Tibial artery (tissue), 4 donors: ENCODE results near the gene DBH.

ENCODE experiments used
- DNase-seq, 2 donors: peaks; one replicate each; pipeline ENCODE4 v3.0.0-alpha.2; 2019
- H3K27ac ChIP-seq, 2 donors: fragments of 200-600 bp; sonication (generic) in 1 of 2; 1 replicate in 1 of 2; 2 replicates in 1 of 2; pipeline ENCODE4 v1.5.1; 2018 to 2019; ENCODE audit warnings: mild to moderate bottlenecking in 1 of 2
- H3K27me3 ChIP-seq, 2 donors: fragments of 200-600 bp; sonication (generic) in 1 of 2; one replicate each; pipeline versions ENCODE4 v1.5.1 to v1.6.0; 2016 to 2019
- H3K36me3 ChIP-seq, 3 donors: fragments of 200-600 bp; sonication (generic) in 2 of 3; one replicate each; pipeline ENCODE4 v1.5.1; 2016 to 2019; ENCODE audit warnings: mild to moderate bottlenecking in 2 of 3
- H3K4me1 ChIP-seq, 4 donors: fragments of 200-600 bp; sonication (generic) in 2 of 4; 1 replicate in 3 of 4; 2 replicates in 1 of 4; pipeline ENCODE4 v1.5.1; 2016 to 2019
- H3K4me3 ChIP-seq, 2 donors: fragments of 200-600 bp; sonication (generic) in 1 of 2; 1 replicate in 1 of 2; 2 replicates in 1 of 2; pipeline ENCODE4 v1.5.1; 2018 to 2019; ENCODE audit warnings: mild to moderate bottlenecking in 2 of 2
- H3K9me3 ChIP-seq, 3 donors: fragments of 200-600 bp; sonication (generic) in 1 of 3; one replicate each; pipeline ENCODE4 v1.5.1; 2016 to 2019
- intact Hi-C: fragments of 100-400 bp; cut with DNase I; formaldehyde crosslinking; loops from one replicate; pipeline ENCODE4 v1.15.0; 2023; ENCODE audit warnings: low total_unique reads
- TF ChIP-seq, protein P1 (sequence below), 2 experiments: fragments of 200-600 bp in 1 of 2; fragments of 450-650 bp in 1 of 2; IDR thresholded peaks; one replicate each; pipeline ENCODE4 v1.5.1; 2017 to 2019; ENCODE audit warnings: antibody characterized with exemption in 2 of 2, mild to moderate bottlenecking in 1 of 2, moderate library complexity in 1 of 2

DBH gene

DNA sequence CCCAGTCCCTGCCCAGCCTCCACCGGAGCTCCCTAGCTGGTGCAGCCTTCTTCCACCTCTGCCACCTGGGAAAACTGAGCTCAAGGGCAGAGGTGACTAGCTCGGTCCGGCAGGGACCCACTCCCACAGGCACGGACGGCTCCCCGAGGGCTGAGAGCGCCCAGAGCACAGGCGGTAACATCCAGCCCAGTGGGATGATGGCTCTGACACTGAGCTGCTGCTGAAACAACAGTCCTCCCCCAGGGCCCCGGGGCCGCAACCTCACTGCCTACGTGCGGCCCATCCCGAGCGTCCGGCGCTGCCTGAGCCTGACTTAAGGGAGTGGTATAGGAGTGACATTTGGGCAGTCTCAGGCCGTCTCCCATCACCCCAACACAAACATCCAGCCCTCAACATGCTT is 30.7 kb upstream of the DBH start:
- DNase-seq = no peak
- intact Hi-C loops = no loop called here

DNA sequence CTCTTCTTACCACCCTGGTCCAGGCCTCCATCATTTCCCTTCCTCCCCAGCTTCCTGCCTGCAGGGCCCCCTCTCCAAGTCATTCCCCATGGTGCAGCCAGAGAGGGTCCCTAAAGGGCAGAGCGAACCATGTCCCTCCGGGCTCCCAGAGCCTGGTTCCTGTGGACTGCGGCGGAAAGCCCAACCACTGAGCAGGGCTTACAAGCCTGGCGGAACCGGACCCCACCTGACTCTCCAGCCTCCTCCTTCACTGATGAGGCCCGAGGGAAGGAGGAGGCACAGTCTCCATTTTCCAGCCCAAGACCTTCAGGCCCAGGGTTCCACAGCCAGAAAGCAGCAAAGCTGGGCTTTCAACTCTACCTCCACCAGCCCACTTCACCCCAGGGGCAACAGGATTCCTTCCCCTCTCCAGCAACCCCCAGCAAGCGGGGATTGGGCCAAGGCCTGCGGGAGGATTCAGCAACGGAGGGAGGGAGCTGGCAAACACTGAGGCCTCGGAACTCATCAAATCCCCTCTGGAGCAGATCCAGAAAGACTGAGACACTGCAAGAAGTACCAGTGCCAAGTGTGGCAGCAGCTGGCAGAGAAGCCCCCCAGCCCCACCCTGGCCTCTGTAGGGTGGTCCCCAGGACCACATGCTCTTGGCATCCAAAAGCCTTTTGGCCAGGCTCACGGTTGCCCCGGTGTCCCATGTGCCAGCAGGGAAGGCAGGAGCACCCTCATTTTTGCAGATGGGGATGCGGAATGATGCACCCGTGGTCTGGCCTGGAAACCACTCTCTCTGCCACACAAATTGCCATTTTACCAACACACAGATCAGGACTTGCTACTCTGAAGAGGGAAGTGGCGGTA is 30.1 kb upstream of the DBH start:
- intact Hi-C loops = no loop called here
- Histone ChIP-seq H3K4me1 (peaks cover 0 to 8% (median 0%) of the 10 kb centered on the region in 4 donors), H3K27me3 (peaks cover 0 to 97% of the 10 kb centered on the region in 2 donors), H3K4me3 (no peak overlapping the region), H3K9me3 (no peaks in the 10 kb centered on the region), H3K27ac (no peak overlapping the region), H3K36me3 (no peaks in the 10 kb centered on the region)
- DNase-seq = no peak
- TF ChIP-seq, protein P1, sequence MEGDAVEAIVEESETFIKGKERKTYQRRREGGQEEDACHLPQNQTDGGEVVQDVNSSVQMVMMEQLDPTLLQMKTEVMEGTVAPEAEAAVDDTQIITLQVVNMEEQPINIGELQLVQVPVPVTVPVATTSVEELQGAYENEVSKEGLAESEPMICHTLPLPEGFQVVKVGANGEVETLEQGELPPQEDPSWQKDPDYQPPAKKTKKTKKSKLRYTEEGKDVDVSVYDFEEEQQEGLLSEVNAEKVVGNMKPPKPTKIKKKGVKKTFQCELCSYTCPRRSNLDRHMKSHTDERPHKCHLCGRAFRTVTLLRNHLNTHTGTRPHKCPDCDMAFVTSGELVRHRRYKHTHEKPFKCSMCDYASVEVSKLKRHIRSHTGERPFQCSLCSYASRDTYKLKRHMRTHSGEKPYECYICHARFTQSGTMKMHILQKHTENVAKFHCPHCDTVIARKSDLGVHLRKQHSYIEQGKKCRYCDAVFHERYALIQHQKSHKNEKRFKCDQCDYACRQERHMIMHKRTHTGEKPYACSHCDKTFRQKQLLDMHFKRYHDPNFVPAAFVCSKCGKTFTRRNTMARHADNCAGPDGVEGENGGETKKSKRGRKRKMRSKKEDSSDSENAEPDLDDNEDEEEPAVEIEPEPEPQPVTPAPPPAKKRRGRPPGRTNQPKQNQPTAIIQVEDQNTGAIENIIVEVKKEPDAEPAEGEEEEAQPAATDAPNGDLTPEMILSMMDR (IDR thresholded peaks at IDR 0.05) = no peak

More for the DNA sequence above, 30.7 kb upstream of the DBH start:
- Histone ChIP-seq H3K4me1 (peaks cover 0 to 8% (median 0%) of the 10 kb centered on the region in 4 donors), H3K27me3 (peaks cover 0 to 95% of the 10 kb centered on the region in 2 donors), H3K9me3 (no peaks in the 10 kb centered on the region), H3K36me3 (no peaks in the 10 kb centered on the region), H3K4me3 (no peak overlapping the region), H3K27ac (no peak overlapping the region)
- TF ChIP-seq, protein P1 (IDR thresholded peaks at IDR 0.05) = no peak

DNA sequence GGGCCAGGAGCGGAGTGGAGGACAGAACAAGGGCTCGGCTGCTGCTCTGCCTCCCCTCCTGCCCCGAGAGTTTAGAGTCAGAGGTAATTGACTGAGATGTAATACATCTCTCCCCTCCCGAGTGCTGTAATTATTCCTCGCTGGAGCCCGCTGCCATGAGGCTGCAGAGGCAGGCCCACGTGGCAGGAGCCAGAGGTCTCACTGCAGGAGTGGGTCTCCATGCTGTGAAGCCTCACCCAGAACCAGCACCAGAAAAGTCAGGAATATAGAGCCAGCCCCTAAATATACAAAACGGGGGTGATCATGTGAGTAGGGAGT is 29.5 kb upstream of the DBH start:
- Histone ChIP-seq H3K4me1 (peaks cover 0 to 8% (median 0%) of the 10 kb centered on the region in 4 donors), H3K27me3 (peaks cover 0 to 97% of the 10 kb centered on the region in 2 donors), H3K36me3 (no peaks in the 10 kb centered on the region), H3K27ac (no peak overlapping the region), H3K4me3 (no peak overlapping the region), H3K9me3 (no peaks in the 10 kb centered on the region)
- TF ChIP-seq, protein P1 (IDR thresholded peaks at IDR 0.05) = no peak
- DNase-seq = no peak
- intact Hi-C loops = no loop called here

DNA sequence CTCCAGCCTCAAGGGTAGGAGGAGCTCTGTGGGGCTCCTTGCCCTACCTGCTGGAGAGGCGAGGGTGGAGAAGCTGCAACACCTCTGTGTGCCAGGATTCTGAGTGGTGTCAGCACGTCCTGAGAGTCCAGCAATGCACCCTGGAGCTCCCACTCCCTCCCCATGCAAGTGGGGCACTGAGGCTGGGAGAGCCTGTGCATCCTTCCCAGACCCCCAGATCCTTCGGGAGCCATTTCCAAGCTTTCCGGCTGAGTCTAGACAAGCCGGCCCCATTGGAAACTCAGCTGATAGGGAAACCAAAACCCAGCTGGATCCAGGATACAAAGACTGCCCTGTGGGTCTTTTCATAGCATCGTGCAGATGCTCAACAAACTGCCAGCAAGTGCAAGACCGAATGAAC is 28.8 kb upstream of the DBH start:
- TF ChIP-seq, protein P1 (IDR thresholded peaks at IDR 0.05) = no peak
- H3K27me3 ChIP-seq = peaks cover 0 to 97% of the 10 kb centered on the region in 2 donors
- H3K4me3 ChIP-seq = no peak overlapping the region
- no peak overlapping the region for H3K27ac ChIP-seq
- DNase-seq = no peak
- H3K36me3 ChIP-seq = no peaks in the 10 kb centered on the region
- peaks cover 0 to 8% (median 0%) of the 10 kb centered on the region in 4 donors for H3K4me1 ChIP-seq
- H3K9me3 ChIP-seq = no peaks in the 10 kb centered on the region
- intact Hi-C loops = no loop called here

DNA sequence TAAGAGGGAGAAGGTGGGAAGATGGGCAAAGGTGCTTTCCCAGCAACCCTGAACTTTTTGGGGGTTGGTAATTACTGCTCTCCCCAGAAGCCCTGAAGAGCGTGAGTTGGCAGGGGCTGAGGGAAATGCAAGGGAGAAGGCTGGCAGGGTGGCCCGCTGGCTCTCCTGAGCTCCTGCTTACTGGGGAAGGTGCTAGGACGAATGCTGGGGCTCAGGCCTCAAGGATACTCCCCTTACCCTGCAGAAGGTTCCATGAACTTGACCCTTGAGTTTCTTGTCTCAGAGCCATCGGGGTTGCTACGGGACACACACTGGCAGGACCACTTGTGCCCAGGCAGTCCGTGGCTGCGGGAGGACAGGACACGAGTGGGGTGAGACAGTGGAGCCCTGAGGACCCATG is 28.2 kb upstream of the DBH start:
- intact Hi-C loops = no loop called here

More for the DNA sequence above, 28.2 kb upstream of the DBH start:
- Histone ChIP-seq H3K9me3 (no peaks in the 10 kb centered on the region), H3K27ac (no peak overlapping the region), H3K36me3 (no peaks in the 10 kb centered on the region), H3K4me1 (peaks cover 0 to 8% (median 0%) of the 10 kb centered on the region in 4 donors), H3K4me3 (no peak overlapping the region), H3K27me3 (peaks cover 0 to 99% of the 10 kb centered on the region in 2 donors)
- DNase-seq = no peak
- TF ChIP-seq, protein P1 (IDR thresholded peaks at IDR 0.05) = no peak
